GM19099 (cell line): ENCODE results near the gene EGLN1.

Experiments used
- POLR2A ChIP-seq: IDR thresholded peaks from 3 replicates; pipeline ENCODE4 v1.6.1; 2011; ENCODE audit warnings: low read depth; ENCODE audit not compliant: insufficient read length; ENCODE audit errors: extremely low read depth

The EGLN1 gene

DNA sequence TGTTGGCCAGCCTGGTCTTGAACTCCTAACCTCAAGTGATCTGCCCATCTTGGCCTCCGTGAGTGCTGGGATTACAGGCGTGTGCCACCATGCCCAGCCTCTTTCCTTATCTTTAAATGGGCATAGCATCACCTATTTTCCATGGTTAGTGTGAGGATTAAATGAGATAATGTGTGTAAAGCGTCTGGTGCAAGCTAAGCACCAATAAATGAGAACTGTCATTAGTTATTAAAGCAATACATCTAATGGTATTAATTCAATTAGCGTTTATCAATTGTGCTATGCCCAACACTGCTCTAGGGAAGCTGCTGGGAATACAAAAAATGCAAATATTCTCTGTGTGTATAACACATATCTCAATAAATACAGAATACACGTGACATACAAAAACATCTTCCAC lies 94.5 kb downstream of the EGLN1 start:
- TF ChIP-seq POLR2A: no peak

DNA sequence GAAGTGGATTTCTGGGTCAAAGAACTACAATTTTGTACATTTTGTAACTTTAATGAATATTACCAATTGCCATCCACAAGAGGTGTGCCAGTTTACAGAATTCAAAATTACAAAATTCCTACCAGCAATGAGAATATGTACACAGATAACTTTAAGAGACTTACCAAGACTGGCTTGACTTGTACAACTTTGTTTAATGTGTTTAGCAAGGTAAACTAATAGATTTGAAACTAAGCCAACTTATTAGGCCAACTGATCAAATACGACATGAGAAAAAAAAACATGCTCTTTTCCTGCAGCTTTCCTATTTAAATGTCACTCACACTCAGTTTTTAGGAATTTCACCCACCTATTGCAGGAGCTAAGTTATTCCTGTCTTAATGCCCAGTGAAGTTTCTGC lies 95.8 kb downstream of the EGLN1 start:
- TF ChIP-seq POLR2A: no peak

DNA sequence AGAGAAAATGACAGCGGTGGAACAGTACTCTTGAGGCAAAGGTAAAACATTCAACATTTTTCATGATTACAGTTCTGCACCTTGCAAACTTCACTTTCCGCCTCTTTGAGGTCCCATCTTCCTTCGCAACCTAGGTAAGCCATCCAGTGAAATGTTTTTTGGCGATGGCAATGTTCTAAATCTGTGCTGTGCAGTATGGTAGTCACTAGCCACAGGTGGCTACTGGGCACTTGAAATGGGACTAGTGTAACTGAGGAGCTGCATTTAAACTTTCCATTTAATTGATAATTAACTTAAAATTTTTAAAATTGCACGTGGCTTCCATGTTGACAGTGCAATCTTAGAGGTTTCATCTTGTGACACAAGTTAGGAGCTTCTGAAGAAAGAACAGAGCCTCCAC lies 97.4 kb downstream of the EGLN1 start:
- TF ChIP-seq POLR2A: no peak

DNA sequence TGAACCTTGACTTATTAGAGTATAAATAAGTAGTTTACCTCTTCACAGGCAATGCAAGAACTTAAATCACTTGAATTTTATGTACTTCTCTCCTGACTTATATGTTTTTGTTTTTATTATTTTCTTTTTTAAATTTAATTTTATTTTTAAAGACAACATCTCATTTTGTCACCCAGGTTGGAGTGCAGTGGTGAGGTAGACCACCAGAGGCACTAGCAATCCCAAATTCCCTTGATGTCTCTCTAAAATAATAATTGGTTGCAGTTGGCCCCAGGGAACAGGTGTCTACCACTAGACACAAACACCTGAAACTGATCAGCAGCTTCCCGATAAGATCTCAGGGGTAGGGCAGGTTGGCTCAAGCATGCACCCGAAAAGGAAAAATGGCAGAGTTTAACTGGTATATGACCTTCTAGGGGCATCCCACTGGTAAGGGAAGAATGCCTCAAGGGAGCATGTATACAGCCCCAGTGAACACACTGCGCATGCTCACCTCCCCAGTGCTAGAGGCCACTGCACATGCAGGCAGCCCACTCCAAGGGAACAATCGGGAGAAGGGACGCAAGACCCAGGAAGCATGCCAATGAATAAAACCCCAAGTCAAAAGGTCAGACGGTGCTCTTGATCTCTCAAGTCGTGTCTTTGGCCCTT lies 99.1 kb downstream of the EGLN1 start:
- TF ChIP-seq POLR2A: no peak

DNA sequence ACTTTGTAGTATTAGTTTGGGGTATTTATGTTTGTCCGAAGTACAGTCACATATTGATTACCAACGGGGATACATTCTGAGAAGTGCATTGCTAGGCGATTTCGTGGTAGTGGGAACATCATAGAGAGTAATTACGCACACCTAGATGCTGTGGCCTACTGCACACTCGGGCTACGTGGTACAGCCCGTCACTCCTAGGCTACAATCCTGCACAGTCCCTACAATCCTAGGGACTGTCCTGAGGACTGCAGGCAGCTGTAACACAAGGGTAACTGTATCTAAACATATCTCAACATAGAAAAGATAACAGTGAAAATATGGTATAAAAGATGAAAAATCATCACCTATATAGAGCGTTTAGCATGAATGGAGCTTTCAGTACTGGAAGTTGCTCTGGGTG lies 103.0 kb downstream of the EGLN1 start:
- no peak for TF ChIP-seq POLR2A

DNA sequence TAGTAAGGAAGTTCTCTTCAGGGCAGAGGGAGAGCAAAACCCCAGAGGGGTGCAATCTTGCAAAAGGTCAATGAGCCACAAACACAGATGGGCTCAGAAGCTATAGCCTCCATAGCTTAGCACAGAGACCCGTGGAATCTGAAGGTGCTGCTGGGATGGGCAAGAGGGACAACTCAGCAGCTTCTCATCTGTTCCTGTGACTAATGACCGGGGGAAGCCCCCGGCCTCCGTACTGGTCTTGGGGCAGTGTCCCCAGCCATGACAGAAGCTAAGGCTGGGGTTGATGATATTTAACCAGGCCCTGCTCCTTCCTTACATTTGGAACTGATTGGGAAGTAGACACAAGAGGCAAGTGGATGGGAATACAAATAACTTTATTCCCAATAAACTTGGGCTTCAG lies 103.5 kb downstream of the EGLN1 start:
- no peak for TF ChIP-seq POLR2A

DNA sequence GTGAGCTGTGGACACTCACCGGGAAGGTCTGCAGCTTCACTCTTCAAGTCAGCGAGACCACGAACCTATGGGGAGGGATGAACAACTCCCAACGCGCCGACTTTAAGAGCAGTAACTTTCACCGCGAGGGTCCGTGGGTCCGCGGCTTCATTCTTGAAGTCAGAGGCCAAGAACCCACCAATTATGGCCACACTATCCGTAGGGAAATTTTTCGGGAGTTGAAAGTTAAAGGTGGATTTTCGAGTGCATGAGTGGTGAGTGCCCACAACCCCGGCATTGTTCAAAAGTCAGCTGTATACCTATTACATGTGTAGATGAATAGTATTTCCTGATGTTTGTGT lies 104.1 kb downstream of the EGLN1 start:
- no peak for TF ChIP-seq POLR2A

DNA sequence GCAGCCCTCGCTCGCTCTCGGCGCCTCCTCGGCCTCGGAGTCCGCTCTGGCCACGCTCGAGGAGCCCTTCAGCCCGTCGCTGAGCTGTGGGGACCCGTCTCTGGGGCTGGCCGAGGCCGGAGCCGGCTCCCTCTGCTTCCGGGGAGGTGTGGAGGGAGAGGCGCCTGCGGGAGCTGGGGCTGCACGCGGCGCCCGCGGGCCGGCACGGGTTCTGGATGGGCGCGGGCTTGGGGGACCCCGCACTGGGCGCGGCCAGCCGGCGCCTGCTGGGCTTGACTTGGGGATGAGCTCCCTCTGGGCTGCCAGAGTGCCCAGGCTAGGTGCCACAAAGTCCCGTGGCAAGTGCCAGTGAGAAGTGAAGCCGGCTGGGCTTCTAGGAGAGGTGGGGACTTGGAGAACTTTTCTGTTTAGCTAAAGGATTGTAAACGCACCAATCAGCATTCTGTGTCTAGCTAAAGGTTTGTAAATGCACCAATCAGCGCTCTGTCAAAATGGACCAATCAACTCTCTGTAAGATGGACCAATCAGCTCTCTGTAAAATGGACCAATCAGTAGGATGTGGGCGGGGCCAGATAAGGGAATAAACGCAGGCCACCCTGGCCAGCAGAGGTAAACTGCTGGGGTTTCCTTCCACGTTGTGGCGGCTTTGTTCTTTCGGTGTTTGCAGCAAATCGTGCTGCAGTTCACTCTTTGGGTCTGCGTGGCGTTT lies 104.6 kb downstream of the EGLN1 start:
- no peak for TF ChIP-seq POLR2A

DNA sequence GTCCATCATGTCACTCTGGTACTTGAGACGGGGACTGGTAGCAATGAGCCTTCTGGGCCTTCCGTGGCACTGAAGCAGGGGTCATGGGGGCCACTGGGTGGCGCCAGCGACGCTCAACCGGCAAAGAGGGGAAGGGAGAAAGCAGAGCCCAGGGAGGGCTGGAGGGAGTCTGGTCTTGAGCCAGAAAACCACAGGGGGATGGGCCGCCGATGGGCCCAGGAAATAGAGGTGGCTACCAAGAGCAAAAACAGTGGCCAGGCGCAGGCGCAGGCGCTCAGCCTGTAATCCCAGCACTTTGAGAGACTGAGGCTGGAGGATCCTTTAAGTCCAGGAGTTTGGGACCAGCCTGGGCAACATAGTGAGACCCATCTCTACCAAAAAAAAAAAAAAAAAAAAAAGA lies 106.2 kb downstream of the EGLN1 start:
- no peak for TF ChIP-seq POLR2A
